ENCODE results near the gene TCF7L2.

Gene TCF7L2

DNA sequence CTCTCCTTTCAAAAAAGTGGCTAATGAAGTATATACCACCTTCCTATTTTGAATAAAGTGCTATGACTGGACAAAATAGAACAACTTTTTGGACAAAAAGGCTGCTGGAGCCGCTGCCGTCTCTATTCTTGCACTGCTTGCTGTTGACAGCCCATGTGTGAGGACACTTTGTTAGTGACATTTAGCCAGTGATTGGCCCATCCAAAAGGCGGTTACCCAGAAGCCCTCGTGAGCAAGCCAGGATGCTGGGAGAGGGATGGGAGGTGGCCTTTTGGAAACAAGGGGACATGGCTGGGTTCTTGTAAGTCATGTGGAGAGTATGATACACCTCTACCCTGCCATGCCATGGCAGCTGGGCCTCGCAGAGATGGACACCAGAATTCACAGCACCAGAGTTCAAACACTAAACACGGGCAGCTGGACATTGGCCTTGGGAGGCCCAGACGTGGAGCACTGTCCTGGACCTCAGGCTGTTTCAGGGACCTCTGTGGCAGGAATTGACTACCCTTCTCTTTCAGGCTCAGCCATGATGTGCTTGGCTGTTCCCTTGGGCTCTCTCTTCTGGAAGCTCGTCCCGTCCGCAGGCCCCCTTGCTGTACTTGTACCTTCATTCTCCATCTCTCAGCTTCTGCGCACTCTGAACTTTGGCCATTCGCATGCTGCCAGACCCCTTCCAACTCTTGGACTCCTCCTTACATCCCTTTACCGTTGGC, 118.3 kb downstream of the TCF7L2 start:
- DNase-seq: no peak

DNA sequence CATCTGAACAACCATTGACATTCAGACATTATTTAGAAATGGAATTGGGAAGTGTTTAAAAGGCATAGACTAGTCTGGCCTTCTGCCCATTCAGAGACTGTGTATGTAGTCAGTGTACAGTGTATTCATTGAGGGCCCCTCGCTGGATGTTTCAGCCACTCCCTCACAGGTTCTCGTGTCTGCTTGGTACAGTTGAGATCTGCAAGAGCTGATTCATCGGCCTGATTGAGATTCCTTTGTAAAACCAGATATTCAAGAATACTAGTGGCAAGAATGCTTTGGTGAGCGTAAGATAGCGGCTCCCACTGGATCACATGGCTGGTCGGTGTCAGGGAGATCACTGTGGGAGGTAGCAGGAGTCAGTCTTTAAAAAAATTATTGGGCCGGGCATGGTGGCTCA, 119.5 kb downstream of the TCF7L2 start:
- no peak for DNase-seq

DNA sequence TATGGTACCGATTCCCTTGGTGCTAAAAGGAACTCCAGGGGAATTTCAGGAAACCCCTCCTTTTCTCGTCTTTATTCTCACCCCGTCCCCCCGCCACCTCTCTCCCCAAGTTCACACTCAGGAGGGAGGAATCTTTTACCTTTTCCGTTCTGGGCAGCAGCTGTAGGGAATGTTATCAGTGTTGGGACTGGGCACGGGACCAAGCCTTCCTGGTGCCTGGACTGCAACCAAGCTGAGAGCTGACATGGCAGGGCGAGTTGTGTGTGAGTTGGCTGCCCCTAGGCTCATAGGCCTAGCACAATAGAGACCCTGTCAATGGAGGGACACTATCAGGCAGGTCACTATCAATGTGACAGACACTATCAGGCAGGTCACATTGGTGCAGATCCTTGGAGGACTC, 121.4 kb downstream of the TCF7L2 start:
- no peak for DNase-seq

DNA sequence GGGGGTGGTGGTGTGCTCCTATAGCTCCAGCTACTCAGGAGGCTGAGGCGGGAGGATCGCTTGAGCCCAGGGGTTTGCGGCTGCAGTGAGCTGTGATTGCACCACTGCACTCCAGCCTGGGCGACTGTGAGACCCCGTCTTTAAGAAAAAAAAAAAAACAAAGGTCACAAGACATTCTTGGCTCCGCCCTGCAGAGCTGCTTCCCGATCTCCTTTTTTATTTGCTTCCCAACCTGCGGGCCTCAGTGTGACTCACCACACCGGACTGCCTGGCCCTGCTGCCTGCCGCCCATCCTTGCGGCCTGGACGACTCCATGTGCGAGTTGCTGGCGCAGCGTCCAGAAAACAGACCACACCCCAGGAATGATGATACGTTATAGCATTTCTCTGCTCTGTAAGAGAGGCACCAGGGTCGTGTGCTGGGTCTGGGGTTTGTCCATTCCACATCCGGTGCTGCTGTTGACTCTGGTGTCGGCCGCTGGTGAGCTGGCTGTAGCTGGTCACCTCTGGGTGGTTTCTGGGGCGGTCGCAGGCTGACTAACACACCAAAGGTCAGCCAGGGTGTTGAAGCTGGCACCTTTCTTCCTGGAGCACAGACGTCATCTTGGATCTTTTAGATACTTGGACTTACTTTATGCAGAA, 123.6 kb downstream of the TCF7L2 start:
- no peak for DNase-seq

DNA sequence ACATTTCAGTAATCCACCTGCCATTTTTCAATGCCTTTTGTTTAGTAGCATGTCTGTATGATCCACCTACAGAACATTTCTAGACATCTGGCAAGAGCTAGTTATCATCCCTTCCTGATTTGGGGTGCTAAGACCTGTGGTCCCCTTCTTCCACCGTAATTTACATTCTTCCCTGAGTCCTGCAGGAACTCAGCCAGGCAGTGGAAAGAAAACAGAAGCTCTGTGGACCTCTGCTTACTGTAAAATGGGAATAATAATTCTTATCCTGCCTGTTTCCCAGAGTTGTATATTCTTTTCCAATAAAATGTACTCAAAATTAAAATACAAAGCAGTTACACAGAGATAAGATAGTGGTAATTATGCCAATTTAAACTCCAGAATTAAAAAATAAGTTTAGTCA, 126.9 kb downstream of the TCF7L2 start:
- no peak for DNase-seq

DNA sequence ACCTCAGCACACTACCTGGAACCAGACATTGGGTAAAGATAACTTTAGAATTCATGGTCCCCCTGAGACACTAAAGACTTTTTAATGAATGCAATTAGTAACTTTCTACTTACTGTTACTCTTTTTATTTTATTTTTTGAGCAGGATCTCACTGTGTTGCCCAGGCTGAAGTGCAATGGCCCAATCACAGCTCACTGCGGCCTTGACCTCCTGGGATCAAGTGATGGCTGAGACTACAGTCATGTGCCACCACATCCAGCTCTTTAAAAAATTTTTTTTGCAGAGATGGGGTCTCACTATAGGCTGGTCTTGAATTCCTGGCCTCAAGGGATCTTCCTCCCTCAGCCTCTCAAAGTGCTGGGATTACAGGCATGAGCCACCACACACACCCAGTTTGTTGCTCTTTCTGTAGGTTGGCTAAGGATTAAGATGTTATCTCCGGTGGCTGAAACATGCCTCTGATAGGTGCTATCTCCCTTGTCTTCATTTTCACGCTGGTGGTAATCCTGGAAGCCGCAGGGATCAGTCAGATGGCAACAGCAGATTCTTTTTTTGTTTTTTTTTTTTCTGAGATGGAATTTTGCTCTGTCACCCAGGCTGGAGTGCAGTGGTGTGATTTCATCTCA, 128.3 kb downstream of the TCF7L2 start:
- no peak for DNase-seq

DNA sequence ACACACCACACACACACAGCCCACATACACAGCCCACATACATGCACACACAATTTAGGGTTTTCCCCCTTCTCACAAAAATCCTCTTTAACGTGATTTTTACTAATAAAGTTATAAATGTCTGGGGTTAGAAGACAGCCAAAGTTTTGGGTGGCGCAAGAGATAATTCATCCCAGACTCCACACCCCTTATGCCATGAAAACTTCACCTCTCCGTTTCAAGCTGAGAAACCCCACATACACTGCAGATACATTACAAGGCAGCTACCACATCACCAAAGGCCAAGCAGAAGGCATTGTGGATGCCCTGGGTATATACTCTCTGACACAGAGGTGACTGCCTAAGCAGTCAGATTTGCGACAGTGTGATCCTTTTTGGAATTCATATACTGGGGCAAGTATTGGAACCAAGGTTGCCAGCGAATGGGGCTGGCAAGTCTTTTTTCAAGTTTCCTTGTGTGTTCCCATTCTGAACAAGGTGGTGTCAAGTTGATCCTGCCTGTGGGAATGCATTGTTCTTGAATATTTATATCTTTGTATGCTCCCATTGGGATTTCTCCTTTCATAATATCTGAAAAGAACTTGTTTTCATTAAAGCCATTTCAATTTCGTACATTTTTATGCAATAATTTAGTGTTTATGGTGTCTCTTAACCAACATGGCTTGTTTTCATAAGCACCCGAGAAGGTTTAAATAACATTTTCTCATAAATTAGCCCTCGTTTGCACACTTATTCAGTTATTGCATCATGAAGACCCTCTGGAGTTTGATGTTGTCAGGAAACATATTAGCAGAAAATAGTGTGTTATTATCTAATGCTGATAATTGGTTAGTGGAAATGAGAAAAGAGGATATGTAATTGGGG, 130.2 kb downstream of the TCF7L2 start:
- no peak for DNase-seq

DNA sequence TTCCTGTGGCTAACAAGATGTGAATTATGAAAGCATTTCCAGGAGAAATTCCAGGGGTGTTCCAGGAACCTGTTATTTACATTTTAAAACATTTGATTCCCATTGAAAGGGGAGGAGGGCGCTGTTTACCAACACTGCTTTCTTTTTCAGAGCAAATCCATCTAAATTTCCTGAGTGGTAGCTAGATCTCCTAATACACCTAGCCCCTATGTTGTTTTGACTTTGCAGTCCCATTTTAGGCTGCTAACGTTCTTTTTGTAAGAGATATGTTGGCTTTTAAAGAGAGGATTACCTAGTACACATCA, 130.8 kb downstream of the TCF7L2 start:
- DNase-seq: no peak

DNA sequence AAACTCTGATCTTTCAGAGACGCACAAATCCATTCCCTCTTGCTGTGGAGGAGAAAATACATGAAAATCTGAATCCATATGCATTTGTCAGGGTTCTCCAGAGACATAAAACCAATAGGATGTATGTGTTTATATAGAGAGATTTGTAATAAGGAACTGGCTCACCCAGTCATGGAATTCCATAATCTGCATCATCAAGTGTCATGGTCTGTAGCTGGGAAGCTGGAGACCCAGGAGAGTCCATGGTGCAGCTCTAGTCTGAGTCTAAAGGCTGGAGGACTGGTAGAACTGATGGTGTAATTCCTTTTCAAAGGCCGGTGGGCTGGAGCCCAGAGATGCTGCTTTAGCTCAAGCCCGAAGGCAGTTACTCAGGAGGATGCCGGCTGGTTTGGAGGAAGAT, 134.0 kb downstream of the TCF7L2 start:
- DNase-seq: no peak

DNA sequence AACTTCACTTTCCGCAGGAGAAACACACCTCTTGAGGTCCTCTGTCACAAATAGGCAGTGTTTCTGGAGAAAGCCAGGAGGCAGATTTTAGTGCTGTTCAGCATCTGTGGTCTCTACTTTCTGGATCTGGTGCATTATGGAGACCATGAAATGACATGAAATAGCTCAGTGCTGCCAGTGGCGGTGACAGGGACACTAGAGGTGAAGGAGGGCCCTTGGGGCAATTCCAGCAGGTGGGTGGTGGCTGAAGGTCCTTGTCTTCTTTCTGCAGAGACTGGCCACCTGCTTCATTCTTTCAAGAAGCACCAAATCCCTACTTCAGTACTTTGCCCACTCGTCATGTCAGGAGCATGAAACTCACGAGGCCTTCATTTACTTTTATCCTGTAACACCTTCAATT, 135.7 kb downstream of the TCF7L2 start:
- no peak for DNase-seq

DNA sequence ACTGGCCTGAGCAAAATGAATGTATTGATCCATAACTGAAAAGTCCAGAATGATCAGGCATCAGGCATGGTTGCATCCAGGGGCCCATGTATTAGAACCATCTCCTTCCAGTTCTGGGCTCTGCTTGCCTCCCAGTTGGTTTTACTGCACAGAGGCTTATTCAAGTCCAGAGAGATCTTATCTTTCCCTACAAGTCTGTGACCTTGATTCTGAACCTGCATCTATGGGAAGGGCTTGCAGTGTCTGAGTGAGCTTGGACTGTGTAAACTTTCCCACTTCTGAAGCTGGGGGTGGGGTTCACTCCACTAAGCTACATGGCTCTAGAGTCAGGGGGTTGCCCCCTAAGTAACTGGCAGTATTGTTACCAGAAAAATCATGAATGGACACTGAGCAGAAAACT, 136.2 kb downstream of the TCF7L2 start:
- DNase-seq: no peak

DNA sequence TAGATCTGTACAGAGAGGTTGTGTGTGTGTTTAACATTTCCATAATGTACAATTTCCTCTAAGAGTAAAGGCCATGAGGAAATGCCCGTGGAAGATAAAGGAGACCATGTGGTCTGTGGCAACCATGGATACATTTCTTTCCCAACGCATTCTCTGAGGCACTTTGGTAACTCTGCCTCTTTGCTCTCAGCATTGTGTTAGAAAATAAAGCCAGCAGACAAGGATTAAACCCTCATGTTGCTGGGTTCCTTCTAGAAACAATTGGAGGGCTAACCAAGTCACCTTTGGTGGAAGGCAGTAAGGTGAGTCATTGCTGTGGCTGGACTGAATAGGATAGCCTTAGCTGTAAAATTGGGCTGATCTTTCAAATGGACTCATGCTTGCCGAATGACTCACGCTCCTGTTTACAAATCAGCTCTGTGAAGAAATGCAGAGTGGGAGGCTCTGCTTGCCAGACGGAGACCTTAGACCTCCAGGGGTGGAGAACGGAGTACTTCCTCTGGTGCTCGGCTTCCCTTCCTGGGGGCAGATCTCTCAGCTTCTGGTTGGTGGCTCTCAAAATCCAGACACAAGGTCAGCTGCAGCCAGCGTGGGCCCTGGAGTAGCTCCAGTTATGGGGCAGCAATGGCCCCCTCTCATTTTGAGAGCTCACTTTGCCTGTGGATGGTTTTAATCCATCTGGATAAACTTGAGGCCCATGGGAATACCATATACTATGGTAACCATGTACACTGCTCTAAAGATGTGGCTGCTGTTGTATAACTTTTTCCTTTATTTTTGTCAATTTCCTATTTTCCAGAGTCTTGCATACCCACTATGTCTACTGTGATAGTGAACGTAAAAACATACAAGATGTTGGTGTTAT, 137.3 kb downstream of the TCF7L2 start:
- no peak for DNase-seq

DNA sequence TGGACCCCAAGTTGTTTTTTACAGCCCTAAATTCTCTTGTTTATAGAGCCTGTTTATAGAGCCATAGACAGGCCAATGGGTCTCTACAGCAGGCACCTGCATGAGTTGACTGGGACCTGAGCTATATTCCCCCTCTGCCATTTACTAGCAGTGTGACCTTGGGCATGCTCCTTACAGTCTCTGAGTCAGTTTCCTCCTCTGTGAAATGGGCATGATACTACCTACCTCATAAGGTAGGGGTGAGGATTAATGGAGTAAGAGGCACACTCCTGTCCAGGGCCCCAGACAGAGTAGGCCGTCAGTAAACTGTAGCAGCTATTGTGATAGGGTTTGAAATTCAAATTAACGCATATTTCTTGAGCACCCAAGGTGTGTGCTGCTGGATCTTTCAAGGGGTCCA, 138.1 kb downstream of the TCF7L2 start:
- no peak for DNase-seq

DNA sequence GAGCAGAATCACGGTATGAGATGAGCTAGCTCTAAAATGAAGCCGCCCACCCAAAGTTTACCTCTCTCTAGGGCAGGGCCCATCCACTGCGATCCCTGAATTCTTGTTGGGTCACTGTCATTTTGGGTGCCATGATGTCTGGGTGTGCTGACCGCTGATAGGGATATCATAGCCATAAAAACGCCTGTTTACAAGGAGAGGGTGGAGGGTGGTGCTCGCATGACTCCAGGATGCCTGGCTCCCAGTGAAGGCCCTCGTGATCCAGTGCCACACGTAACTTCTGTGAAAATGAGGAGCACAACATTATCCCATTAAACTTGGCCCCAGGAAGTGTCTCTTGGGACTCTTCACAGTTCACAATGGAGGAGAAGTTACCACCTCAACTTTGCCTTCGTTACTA, 139.5 kb downstream of the TCF7L2 start:
- no peak for DNase-seq

DNA sequence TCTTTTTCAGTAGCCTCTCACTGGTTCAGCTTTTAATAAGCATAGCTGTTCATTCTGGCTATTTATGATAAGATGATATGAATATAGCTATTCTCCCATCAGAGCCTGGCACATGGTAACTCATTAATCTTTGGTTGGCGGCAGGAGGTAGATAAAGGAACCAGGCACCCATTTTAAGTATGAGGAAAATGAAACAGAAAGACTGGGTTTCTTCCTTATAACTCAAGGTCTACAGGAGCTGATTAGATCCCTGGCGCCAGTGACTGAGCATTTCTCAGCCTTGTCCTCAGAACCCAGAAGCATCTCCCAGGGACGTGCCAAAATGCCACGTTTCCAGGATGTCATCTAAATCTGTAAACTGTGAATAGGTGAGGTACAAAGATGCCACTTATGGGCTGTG, 141.9 kb downstream of the TCF7L2 start:
- DNase-seq: no peak

DNA sequence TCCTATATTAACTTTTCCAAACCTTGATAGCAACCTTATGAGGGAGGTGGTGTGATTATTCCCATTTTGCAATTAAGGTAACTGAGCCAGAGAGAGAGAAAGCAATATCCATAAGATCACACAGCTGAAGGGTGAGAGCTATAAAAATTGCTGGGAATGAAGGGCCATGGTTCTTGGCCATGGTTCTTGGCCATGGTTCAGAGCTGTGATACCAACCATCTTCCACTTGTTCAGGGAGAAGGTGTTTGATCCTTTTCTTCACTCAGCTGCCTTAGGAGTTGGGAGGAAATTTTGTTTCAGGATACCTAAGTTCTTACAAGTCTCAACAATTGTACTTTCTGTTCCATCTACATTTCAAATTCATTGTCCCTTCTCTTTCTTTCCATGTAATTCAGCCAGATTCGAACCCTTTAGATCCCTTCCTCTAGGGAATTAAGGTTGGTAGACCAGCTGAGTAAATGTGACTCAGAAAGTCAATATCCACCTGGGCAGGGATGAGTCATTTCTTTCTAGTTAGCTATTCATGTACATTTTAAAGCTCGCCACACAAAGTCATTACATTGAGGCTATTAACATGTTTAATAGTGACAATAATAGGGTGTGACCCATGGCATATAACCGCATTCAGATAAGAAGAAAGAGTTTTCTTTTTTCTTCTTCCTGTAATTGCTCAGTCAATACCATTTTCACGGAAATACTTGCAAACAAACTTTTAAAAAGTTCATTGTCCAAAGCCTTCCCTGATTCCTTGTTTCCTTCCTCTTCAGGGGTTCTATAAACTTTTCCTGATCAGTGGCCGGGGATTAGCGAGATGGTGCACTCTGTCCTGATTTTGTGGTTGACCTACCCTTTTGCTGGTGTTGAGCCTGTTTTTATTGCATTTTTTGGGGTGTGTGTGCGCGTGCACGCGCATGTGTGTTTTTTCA, 143.4 kb downstream of the TCF7L2 start:
- no peak for DNase-seq

DNA sequence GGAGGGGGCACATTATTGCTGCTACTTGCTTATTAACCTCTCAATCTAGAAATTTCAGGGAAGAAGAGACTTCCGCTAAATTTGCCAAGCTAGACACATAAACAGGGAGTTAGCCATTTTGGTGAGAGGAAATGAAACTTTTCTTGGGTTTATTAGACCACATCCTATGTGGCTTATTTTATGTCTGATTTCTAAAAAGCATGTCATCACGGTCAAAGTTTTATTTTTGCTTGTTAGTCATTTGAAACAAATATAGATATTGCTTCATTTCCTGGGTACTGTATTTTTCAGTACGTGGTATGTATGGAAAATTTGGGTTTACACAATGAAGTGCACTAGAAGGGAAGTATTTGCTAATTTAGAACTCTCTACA, 144.1 kb downstream of the TCF7L2 start:
- DNase-seq: no peak

DNA sequence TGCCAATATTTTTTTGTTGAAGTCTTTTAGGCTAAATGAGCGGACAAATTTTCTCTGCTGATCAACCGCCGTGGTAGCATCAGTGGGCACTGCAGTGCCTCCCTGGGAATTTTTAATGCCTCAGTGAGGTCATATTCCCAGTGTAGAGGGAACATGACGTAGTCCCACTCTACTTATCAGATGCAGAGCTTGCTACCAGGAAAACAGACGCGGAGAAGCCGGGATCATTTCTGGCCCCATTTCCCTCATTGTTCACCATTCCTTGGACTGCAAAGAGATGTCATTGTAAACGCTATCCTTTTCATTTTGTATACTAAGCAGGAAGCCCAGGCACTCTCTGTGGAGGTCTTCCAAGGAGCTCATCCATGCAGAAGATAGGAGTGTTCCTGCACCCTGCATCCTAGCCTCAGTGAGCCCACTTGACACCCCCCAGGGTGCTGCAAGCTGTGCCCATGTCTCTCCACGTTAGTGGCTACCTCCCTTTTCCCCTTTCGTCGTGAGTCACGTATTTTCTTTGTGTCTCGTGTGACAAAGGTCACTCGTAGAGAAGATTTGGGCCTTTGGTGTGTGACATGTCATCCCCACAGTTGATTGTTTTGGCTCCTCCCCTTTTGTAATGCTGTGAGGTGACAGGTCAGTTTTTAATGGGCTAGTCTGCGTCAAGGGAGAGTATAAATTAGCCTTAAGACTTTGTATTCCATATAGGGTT, 145.5 kb downstream of the TCF7L2 start:
- DNase-seq: no peak

DNA sequence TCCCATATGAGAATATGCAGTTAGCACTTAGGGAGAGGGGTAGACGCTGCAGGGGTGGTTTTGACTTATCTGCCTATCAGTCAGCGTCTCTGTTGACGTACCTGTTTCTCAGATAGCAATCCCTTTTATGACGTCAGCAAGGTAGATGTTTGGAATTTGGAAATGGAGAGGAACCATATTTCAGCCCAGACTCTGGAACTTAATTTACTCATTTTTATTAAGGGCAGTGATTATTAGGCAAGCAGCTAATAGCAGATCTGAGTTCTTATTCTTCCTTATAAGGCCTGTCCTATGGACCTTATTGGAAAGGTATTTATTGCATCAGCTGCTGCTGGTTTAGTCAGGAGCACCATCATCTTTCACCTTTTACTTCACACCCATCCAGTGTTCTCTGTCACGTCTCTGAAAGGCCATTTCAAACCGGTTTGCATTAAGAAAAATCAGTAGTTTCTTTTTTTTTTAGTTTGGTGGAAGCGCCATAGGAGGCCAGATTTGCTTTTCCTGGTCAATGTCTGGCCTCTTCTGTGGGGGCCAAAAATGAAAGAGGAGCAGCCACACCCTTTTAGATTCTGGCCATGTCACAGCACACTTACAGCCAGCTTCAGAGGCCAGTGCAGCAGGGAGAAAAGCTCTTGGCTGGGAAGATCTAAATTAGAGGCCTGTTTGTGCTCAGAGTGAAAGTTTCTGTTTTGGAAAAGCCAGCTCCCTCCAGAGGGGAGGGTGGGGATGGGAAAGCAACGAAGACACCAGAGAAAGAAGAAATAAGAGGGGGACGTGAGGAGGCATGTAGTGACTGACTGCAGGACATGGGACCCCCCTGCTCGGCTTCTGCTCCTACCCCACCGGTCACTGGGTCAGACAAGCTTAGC, 146.3 kb downstream of the TCF7L2 start:
- no peak for DNase-seq

DNA sequence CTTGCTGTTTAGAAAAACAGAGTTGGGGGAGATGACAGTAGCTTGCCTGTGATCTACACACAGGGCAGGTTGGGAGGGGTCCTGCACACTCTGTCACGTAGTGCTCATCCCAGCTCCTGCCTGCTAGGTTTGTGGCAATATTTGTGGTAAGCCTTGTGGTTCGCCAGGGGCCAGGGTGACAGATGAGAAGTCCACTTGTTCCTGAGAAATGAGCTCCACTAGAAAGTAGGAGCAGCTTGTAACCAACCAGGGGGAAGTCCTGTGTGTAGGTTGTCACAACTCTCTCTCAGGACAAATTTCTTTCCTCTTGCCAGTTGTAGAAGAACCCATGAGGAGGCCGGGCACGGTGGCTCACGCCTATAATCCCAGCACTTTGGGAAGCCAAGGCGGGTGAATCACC, 147.0 kb downstream of the TCF7L2 start:
- no peak for DNase-seq
